CD4-positive, alpha-beta T cell treated with Interferon gamma for 1 hour (primary cell): Measurements from ENCODE around the gene ARHGAP6.

Source experiments
- DNase-seq: peaks from one replicate; pipeline ENCODE4 v3.0.0-alpha.2; 2020

The ARHGAP6 gene

GRCh38 chrX:11665168-11666111 lies at the start of gene ARHGAP6:
Gene ARHGAP6, minus strand, starts transcription at chrX:11665920. Its CDS starts 1,092 bp downstream, at chrX:11664828.
- DNase-seq = no peak

GRCh38 chrX:11704725-11705495 lies 39.2 kb upstream of the ARHGAP6 start:
- DNase-seq = no peak

- no peak for DNase-seq
Observed at GRCh38 chrX:11703855-11704254, 38.1 kb upstream of the ARHGAP6 start.

GRCh38 chrX:11702965-11703631 lies 37.4 kb upstream of the ARHGAP6 start:
- no peak for DNase-seq

GRCh38 chrX:11702420-11702819 lies 36.7 kb upstream of the ARHGAP6 start:
- no peak for DNase-seq

GRCh38 chrX:11698702-11699101 lies 33.0 kb upstream of the ARHGAP6 start:
- no peak for DNase-seq

GRCh38 chrX:11688201-11688600 lies 22.5 kb upstream of the ARHGAP6 start:
- no peak for DNase-seq

GRCh38 chrX:11687157-11687556 lies 21.4 kb upstream of the ARHGAP6 start:
- DNase-seq = no peak

- no peak for DNase-seq
Observed at GRCh38 chrX:11683057-11683456, 17.3 kb upstream of the ARHGAP6 start.

GRCh38 chrX:11678158-11678557 lies 12.4 kb upstream of the ARHGAP6 start:
- DNase-seq = no peak

- DNase-seq = no peak
Observed at GRCh38 chrX:11672213-11672612, 6.5 kb upstream of the ARHGAP6 start.

- no peak for DNase-seq
Observed at GRCh38 chrX:11670316-11670715, 4.6 kb upstream of the ARHGAP6 start.

- no peak for DNase-seq
Observed at GRCh38 chrX:11666952-11667685, 1.4 kb upstream of the ARHGAP6 start.

- no peak for DNase-seq
Observed at GRCh38 chrX:11666164-11666563, 444 bp upstream of the ARHGAP6 start.

- no peak for DNase-seq
Observed at GRCh38 chrX:11664211-11665167, 1.2 kb downstream of the ARHGAP6 start.

GRCh38 chrX:11663875-11664210 lies 1.9 kb downstream of the ARHGAP6 start:
- DNase-seq = no peak

- DNase-seq = no peak
Observed at GRCh38 chrX:11655282-11656015, 10.3 kb downstream of the ARHGAP6 start.

GRCh38 chrX:11648705-11649519 lies 16.8 kb downstream of the ARHGAP6 start:
- DNase-seq = no peak

- DNase-seq = no peak
Observed at GRCh38 chrX:11647138-11647537, 18.6 kb downstream of the ARHGAP6 start.
